SK-N-MC (cell line): Measurements from ENCODE around the gene CHMP4A.

Experiments used
- DNase-seq: peaks from one replicate; pipeline ENCODE4 v3.0.0-alpha.2; 2011; ENCODE audit warnings: low read depth, low spot score
- H3K27ac ChIP-seq: fragments of 200-600 bp; sonication (generic); 2 replicates; pipeline ENCODE4 v1.5.1; 2016; ENCODE audit warnings: mixed run types
- H3K36me3 ChIP-seq: fragments of 200-600 bp; sonication (generic); 2 replicates; pipeline ENCODE4 v1.6.1; 2017; ENCODE audit warnings: antibody characterized with exemption, low read length, mixed read lengths; ENCODE audit not compliant: insufficient read depth
- H3K4me3 ChIP-seq: fragments of 200-600 bp; sonication (generic); 2 replicates; pipeline ENCODE4 v1.5.1; 2016
- H3K9ac ChIP-seq: fragments of 200-600 bp; sonication (generic); 2 replicates; pipeline ENCODE4 v1.8.0; 2017; ENCODE audit warnings: mixed run types, mixed read lengths; ENCODE audit not compliant: insufficient read length
- H3K9me3 ChIP-seq: fragments of 200-600 bp; sonication (generic); 2 replicates; pipeline ENCODE4 v1.6.1; 2017; ENCODE audit warnings: low read depth, mild to moderate bottlenecking, antibody characterized with exemption, low read length, moderate library complexity, mixed read lengths
- EZH2 ChIP-seq: fragments of 200-600 bp; sonication (generic); IDR thresholded peaks from one replicate; pipeline ENCODE4 v1.6.1; 2017; ENCODE audit warnings: antibody characterized with exemption
- FOXP2 ChIP-seq: optimal IDR thresholded peaks from 2 replicates; pipeline ENCODE3; 2011; ENCODE audit warnings: mild to moderate bottlenecking, moderate library complexity; ENCODE audit not compliant: insufficient read depth; ENCODE audit errors: extremely low read length, control extremely low read depth
- POLR2AphosphoS5 ChIP-seq: IDR thresholded peaks from 2 replicates; pipeline ENCODE4 v1.6.1; 2012; ENCODE audit warnings: mild to moderate bottlenecking, low read depth, low read length, borderline replicate concordance

CHMP4A gene

DNA sequence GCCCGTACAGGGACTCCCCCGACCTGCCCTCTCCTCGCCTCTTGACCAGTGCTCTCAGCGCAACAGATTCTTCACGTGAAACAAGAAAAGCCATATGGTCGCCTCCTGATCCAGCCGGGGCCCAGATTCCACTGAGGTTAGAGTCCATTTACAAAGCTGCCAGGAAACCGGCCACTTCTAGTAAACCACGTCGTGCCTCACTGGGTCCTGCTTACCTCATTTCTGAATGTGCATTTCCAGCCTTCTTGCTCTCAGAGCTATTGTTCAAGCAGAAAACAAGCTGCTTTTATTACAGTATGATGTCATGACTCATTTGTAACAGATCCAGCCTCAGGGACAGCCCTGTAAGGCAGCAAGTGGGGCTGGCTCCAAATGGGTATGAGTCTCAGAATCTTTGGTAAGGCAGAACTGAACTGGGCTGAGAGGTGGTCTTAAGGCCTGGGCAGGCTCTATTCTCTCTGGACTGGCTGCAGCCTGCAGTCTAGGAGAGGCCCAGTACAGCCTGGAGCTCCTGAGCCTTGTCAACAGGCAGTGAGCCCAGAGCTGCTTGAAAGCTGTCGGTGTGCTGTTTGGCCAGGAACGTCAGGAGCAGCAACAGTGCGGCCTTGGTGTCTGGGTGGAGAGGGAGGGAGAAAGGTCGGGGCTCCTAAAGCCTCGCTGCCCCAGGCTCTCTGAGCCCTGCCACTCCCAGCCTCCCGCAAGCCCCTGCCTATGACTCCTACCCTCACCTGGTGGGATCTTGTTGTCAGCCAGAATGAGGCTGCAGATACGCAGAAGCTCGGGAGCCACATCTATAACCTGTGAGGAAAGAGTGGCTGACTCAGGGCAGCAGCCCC lies 33.1 kb downstream of the CHMP4A start:
- DNase-seq, result no peak
- no peak overlapping the region for H3K9ac ChIP-seq
- no peak overlapping the region for H3K4me3 ChIP-seq
- H3K36me3 ChIP-seq, result peaks cover 54% of the 10 kb centered on the region; the same call in 1 of the 2 replicates
- H3K9me3 ChIP-seq, result no peaks in the 10 kb centered on the region
- no peak overlapping the region for H3K27ac ChIP-seq
- TF ChIP-seq EZH2, result no peak
- TF ChIP-seq POLR2AphosphoS5, result no peak
- no peak for TF ChIP-seq FOXP2

DNA sequence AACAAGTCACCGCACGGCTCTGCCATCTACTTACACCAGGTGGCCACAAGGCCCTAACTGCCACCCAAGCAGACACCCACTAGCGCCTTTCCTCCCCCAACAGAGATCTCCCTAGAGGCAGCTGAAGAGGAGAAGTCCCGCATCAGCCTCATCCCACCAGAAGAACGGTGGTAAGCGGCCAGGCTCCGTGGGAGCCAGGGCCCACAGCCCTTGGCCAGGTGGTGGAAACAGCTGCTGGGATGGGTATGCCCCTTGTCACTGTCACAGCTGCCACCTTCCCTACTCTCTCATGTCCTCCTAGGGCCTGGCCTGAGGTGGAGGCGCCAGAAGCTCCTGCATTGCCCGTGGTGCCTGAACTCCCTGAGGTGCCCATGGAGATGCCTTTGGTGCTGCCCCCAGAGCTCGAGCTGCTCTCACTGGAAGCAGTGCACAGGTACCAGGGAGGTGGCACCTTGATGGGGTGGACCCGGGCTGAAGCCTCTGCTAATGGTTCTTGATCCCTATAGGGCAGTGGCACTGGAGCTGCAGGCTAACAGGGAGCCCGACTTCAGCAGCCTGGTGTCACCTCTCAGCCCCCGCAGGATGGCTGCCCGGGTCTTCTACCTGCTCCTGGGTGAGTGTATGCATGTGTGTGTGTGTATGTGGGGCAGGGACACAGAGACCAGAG lies 33.9 kb downstream of the CHMP4A start:
- no peak for DNase-seq
- Histone ChIP-seq H3K36me3 (peaks cover 47% of the 10 kb centered on the region; the same call in 1 of the 2 replicates), H3K27ac (no peak overlapping the region), H3K9me3 (no peaks in the 10 kb centered on the region), H3K4me3 (no peak overlapping the region), H3K9ac (no peak overlapping the region)
- TF ChIP-seq POLR2AphosphoS5 (no peak), FOXP2 (no peak), EZH2 (no peak)

DNA sequence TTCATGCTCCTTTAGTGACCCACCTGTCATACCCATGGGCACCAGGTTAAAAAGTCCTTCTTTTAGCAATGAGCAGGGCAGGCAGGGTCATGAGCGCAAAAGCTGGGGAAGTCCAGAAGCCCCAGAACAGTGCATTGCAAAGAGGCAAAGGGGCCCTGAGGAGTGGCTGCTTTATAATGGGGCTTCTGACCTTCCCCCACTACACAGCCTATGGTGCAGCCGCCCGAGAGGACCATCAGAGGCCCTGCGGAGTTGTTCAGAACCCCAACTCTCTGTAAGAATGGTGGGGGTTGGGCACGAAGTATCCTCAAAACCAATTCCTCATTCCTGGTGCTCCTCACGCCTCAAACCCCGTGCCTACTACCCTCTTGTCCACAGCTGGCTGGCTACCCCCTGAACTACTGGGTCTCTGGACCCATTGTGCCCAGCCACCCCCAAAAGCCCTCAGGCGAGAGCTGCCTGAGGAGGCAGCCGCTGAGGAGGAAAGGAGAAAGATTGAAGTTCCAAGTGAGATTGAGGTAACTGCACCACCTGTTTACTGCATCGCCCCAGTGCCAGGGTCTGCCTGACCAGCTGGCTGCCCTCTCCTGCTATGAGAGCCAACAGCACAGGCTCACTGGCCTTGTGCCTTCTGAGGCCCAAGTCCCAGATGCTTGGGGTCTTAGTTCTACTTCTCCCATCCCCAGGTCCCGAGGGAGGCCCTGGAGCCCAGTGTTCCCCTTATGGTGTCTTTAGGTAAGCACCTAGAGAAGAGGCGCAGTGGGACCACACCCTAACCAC lies 34.7 kb downstream of the CHMP4A start:
- no peak for TF ChIP-seq POLR2AphosphoS5
- no peak for TF ChIP-seq EZH2
- no peak for TF ChIP-seq FOXP2
- Histone ChIP-seq H3K9me3 (no peaks in the 10 kb centered on the region), H3K27ac (no peak overlapping the region), H3K36me3 (peaks cover 41% of the 10 kb centered on the region; the same call in 1 of the 2 replicates), H3K4me3 (no peak overlapping the region), H3K9ac (no peak overlapping the region)
- DNase-seq, result no peak

DNA sequence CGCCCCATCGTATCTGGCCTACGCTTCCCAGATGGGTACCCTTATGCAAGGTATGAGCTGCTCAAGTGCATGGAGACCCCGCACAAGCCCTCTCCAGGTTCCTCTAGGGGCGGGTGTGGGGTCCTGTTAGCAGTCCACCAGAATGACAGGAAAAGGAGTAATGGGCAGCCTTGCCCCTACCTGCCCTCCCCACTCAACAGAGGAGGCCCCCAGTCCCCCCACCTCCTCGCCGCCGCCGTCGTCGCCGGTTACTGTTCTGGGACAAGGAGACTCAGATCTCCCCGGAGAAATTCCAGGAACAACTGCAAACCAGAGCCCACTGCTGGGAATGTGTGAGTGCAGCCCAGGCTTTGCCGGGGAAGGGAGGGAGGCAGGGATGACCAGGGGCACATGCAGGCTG lies 35.4 kb downstream of the CHMP4A start:
- Histone ChIP-seq H3K4me3 (no peak overlapping the region), H3K36me3 (peaks cover 34% of the 10 kb centered on the region; the same call in 1 of the 2 replicates), H3K27ac (no peak overlapping the region), H3K9ac (no peak overlapping the region), H3K9me3 (no peaks in the 10 kb centered on the region)
- DNase-seq, result no peak
- TF ChIP-seq EZH2 (no peak), POLR2AphosphoS5 (no peak), FOXP2 (no peak)

DNA sequence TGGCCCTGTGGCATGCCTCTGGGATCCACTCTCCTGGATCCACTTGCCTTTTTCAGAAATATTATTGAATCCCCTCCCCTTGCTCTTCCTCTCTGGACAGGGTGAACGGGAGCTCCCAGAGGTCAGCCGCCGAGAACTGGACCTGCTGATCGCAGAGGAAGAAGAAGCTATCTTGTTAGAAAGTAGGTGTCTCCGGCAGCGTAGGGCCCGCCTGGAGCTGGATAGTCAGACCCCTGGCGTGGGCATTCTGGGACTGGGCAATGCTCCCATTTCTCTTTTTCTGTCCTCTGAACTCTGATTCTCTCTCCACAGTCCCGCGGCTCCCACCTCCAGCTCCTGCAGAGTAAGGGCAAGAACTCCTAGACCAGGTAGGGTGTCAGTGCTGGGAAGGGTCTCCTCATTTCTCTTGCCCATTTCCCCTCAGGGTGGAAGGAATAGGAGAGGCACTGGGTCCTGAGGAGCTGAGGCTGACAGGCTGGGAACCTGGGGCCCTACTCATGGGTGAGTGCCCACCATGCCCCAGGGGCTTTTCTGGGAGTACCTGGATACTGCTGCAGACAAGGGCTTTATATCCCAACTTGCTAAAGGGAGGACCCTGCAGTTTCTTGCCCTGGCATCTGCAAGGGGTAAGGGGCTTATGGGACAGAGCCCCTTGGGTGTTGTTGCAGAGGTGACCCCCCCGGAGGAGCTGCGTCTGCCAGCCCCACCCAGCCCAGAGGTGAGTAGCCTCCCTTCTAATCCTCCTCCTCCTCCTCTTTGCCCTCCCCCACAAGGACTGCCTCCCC lies 36.1 kb downstream of the CHMP4A start:
- DNase-seq, result no peak
- H3K27ac ChIP-seq, result no peak overlapping the region
- H3K9me3 ChIP-seq, result no peaks in the 10 kb centered on the region
- no peak overlapping the region for H3K4me3 ChIP-seq
- H3K36me3 ChIP-seq, result peaks cover 27% of the 10 kb centered on the region; the same call in 1 of the 2 replicates
- H3K9ac ChIP-seq, result no peak overlapping the region
- no peak for TF ChIP-seq POLR2AphosphoS5
- no peak for TF ChIP-seq FOXP2
- TF ChIP-seq EZH2, result no peak

DNA sequence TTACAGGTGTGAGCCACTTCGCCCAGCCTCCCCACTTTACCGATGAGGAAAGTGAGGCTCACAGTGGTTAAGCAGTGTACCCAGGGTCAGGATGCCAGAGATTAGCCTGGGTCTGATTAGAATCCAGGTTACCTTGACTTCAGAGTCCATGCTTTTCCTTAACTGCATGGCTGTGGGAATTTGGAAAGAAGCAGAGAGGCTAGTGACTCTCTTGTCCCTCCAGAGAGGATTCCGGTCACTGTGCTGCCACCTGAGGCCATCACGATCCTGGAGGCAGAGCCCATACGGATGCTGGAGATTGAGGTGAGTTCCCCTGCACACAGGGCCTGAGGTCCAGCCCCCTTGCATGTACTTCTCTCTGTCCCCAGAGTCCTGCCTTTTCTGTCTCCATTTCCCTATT lies 36.7 kb downstream of the CHMP4A start:
- no peaks in the 10 kb centered on the region for H3K9me3 ChIP-seq
- TF ChIP-seq POLR2AphosphoS5 (no peak), FOXP2 (no peak), EZH2 (no peak)
- no peak for DNase-seq
- H3K36me3 ChIP-seq, result peaks cover 23% of the 10 kb centered on the region; the same call in 1 of the 2 replicates
- no peak overlapping the region for H3K4me3 ChIP-seq
- no peak overlapping the region for H3K27ac ChIP-seq
- H3K9ac ChIP-seq, result no peak overlapping the region

- Histone ChIP-seq H3K36me3 (no peaks in the 10 kb centered on the region), H3K9me3 (no peaks in the 10 kb centered on the region), H3K27ac (no peak overlapping the region), H3K9ac (no peak overlapping the region), H3K4me3 (no peak overlapping the region)
- TF ChIP-seq EZH2 (no peak), FOXP2 (no peak), POLR2AphosphoS5 (no peak)
- no peak for DNase-seq
These were observed 40.4 kb downstream of the CHMP4A start for GRCh38 chr14:24172871-24173281.

DNA sequence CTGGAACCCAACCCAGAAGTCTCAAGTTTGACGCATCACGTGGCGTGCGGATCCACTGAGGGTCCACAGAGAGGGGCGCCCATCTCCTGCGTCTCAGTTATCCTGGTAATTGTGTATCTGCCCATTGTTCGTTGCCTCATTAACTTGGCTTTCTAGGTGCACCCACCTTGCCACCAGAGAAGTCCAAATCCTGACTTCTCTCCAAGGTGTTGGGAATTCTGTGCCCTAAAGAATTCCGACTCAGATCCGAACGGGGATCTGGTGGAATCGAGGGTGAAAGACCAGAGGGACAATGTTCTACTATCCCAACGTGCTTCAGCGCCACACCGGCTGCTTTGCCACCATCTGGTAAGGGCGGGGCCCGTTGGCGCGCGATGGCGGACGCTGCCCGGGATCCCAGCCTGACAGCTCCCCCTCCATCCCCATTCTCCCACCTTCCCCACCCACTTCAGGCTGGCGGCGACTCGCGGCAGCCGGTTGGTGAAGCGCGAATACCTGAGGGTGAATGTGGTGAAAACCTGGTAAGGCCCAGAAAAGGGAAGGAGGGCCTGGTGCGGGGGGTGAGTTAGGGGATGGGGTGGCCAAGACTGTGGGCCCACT lies 40.9 kb downstream of the CHMP4A start:
- DNase-seq, result no peak
- H3K9ac ChIP-seq, result no peak overlapping the region
- no peaks in the 10 kb centered on the region for H3K36me3 ChIP-seq
- H3K4me3 ChIP-seq, result no peak overlapping the region
- H3K9me3 ChIP-seq, result no peaks in the 10 kb centered on the region
- H3K27ac ChIP-seq, result no peak overlapping the region
- TF ChIP-seq FOXP2, result no peak
- TF ChIP-seq POLR2AphosphoS5, result no peak
- no peak for TF ChIP-seq EZH2
